Keratinocyte (primary cell): ENCODE results near the gene CMPK2.

Experiments used
- EZH2 ChIP-seq: IDR thresholded peaks from one replicate; pipeline ENCODE4 v1.6.1; 2012; ENCODE audit warnings: inconsistent platforms, mild to moderate bottlenecking, low read length, moderate library complexity
- TF ChIP-seq, protein P1 (sequence below), 3 experiments: IDR thresholded peaks in 1 of 3; conservative IDR thresholded peaks in 1 of 3; optimal IDR thresholded peaks in 1 of 3; 2 replicates in 2 of 3; 3 replicates in 1 of 3; pipeline versions ENCODE3 to v1.5.1; 2011; ENCODE audit warnings: low read length in 3 of 3, mild to moderate bottlenecking in 3 of 3, moderate library complexity in 2 of 3, control low read depth in 1 of 3, inconsistent platforms in 1 of 3; ENCODE audit not compliant: insufficient read depth in 2 of 3; ENCODE audit errors: extremely low read depth in 1 of 3

DNA sequence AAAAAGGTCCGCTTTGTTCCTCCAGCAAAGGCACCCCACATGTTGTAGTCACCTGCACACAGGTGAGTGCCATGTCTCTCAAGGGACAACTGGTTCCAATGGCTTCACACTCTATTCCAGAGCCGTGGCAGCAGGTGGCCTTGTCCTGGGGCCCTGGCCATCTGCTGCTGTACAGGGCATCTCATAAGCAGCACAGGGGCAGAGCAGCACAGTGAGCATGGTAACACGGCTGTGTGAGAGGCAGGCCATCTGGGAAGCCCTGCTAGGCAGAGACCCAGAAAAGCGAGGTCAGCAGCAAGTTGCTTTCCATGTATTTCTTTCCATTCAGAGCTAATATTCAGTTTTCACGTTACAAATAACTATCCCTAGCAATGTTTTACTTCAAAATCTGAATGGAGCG lies 54.7 kb downstream of the CMPK2 start:
- TF ChIP-seq, protein P1, sequence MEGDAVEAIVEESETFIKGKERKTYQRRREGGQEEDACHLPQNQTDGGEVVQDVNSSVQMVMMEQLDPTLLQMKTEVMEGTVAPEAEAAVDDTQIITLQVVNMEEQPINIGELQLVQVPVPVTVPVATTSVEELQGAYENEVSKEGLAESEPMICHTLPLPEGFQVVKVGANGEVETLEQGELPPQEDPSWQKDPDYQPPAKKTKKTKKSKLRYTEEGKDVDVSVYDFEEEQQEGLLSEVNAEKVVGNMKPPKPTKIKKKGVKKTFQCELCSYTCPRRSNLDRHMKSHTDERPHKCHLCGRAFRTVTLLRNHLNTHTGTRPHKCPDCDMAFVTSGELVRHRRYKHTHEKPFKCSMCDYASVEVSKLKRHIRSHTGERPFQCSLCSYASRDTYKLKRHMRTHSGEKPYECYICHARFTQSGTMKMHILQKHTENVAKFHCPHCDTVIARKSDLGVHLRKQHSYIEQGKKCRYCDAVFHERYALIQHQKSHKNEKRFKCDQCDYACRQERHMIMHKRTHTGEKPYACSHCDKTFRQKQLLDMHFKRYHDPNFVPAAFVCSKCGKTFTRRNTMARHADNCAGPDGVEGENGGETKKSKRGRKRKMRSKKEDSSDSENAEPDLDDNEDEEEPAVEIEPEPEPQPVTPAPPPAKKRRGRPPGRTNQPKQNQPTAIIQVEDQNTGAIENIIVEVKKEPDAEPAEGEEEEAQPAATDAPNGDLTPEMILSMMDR (optimal IDR thresholded peaks at IDR 0.05 in 1 of 3, IDR thresholded peaks at IDR 0.05 in 1 of 3, conservative IDR thresholded peaks at IDR 0.05 in 1 of 3; ENCODE audit: extremely low read depth in 1 of 3, insufficient read depth in 2 of 3, low read length in 3 of 3) = no peak
- no peak for TF ChIP-seq EZH2
